Osteocyte (in vitro differentiated cells): ENCODE data around the gene CTIF. TPM values are rescaled to one million over a fixed set of nuclear protein-coding genes. Genes with fewer than 3 reads are reported as not detected.

Experiments used
- DNase-seq: peaks from one replicate; pipeline ENCODE4 v3.0.0; 2021; ENCODE audit warnings: mixed read lengths; ENCODE audit not compliant: unreplicated experiment; ENCODE audit errors: extremely low spot score
- H3K27ac Mint-ChIP-seq: one replicate; pipeline ENCODE4 v1.8.0; 2021; ENCODE audit warnings: mild to moderate bottlenecking, mixed read lengths; ENCODE audit not compliant: unreplicated experiment
- H3K27me3 Mint-ChIP-seq: one replicate; pipeline ENCODE4 v1.8.0; 2021; ENCODE audit warnings: mixed read lengths; ENCODE audit not compliant: unreplicated experiment
- H3K36me3 Mint-ChIP-seq: one replicate; pipeline ENCODE4 v1.8.0; 2021; ENCODE audit warnings: mixed read lengths; ENCODE audit not compliant: unreplicated experiment
- H3K4me1 Mint-ChIP-seq: one replicate; pipeline ENCODE4 v1.8.0; 2021; ENCODE audit warnings: mixed read lengths; ENCODE audit not compliant: unreplicated experiment
- H3K4me3 Mint-ChIP-seq: one replicate; pipeline ENCODE4 v1.8.0; 2021; ENCODE audit warnings: mild to moderate bottlenecking, moderate library complexity, mixed read lengths; ENCODE audit not compliant: unreplicated experiment
- H3K9me3 Mint-ChIP-seq: one replicate; pipeline ENCODE4 v1.8.0; 2021; ENCODE audit warnings: mixed read lengths; ENCODE audit not compliant: unreplicated experiment
- total RNA-seq: library from RNA; stranded (reverse); gene quantifications from 2 replicates; pipeline ENCODE4 v1.2.1, GENCODE V29; 2021
- TF ChIP-seq, protein P1 (sequence below): fragments of 200-600 bp; sonication (generic); IDR thresholded peaks from 2 replicates; pipeline ENCODE4 v1.5.0; 2021; ENCODE audit warnings: antibody characterized with exemption, mild to moderate bottlenecking, moderate library complexity

Gene CTIF
- total RNA-seq, 1 donor from 2014 or later, result 172 TPM

DNA sequence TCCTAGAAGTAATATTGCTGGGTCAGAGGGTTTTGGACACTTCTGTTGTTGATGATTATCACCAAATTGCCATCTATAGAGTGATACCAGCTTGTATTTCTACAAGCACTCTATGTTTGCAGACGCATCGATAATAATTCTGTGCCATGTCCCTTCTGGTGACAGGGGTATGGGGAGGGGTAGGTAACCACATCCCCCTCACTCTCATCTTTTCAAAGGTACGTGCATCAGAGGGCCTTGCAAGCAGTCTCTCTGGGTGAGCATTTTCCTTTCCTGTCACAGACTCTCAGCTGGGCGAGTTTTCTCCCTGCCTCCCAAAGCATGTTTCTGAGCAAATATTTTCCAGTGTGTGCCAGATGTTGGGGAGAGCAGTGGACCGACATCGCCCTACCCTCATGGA, 314.0 kb downstream of the CTIF start:
- Mint-ChIP-seq H3K27me3 (no peaks in the 10 kb centered on the region), H3K4me3 (no peak overlapping the region), H3K36me3 (peaks cover 32% of the 10 kb centered on the region), H3K27ac (peak overlapping the region; percentile 95), H3K9me3 (no peaks in the 10 kb centered on the region), H3K4me1 (peaks cover 77% of the 10 kb centered on the region)
- no peak for DNase-seq
- TF ChIP-seq, protein P1, sequence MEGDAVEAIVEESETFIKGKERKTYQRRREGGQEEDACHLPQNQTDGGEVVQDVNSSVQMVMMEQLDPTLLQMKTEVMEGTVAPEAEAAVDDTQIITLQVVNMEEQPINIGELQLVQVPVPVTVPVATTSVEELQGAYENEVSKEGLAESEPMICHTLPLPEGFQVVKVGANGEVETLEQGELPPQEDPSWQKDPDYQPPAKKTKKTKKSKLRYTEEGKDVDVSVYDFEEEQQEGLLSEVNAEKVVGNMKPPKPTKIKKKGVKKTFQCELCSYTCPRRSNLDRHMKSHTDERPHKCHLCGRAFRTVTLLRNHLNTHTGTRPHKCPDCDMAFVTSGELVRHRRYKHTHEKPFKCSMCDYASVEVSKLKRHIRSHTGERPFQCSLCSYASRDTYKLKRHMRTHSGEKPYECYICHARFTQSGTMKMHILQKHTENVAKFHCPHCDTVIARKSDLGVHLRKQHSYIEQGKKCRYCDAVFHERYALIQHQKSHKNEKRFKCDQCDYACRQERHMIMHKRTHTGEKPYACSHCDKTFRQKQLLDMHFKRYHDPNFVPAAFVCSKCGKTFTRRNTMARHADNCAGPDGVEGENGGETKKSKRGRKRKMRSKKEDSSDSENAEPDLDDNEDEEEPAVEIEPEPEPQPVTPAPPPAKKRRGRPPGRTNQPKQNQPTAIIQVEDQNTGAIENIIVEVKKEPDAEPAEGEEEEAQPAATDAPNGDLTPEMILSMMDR, result no peak

DNA sequence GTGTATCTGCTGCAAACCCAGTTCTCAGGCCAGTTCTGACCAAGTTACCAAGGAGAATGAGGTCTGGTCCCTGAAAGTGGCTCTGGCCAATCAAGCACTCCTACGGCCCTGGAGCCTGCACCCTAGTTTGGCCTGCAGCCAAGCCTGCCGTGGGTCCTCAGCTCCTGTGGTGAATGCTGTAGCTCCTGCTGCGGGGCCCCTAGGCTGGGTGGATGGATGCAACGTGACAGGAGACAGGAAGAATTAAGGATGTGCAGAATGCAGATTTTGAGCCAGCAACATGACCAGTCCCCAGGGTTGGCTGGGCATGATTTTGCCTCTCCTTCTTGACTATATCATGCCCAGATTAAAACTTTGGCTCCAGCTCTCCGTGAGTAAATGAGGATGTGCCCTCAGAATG, 314.8 kb downstream of the CTIF start:
- Mint-ChIP-seq H3K4me1 (peaks cover 77% of the 10 kb centered on the region), H3K27me3 (no peaks in the 10 kb centered on the region), H3K9me3 (no peaks in the 10 kb centered on the region), H3K4me3 (no peak overlapping the region), H3K36me3 (peaks cover 39% of the 10 kb centered on the region), H3K27ac (peak overlapping the region; percentile 95)
- TF ChIP-seq, protein P1, result no peak
- no peak for DNase-seq

DNA sequence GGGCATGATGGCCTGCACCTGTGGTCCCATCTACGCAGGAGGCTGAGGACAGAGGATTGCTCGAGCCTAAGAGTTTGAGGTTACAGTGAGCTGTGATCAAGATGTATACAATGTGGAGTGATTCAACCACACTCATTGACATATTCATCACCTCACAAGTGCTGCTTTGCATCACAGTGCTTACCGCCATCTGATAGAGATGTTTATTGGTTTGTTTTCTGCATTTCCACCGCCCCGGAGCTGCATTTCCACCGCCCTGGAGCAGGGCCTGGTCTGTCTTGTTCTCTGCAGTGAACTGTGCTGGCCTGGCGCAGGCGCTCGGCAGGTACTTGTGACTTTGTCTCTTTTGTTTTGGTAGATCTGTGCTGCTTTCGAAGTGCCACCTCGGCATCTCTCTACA, 315.9 kb downstream of the CTIF start:
- H3K9me3 Mint-ChIP-seq, result no peaks in the 10 kb centered on the region
- H3K27ac Mint-ChIP-seq, result peak overlapping the region; percentile 7
- H3K4me3 Mint-ChIP-seq, result no peak overlapping the region
- peaks cover 38% of the 10 kb centered on the region for H3K36me3 Mint-ChIP-seq
- TF ChIP-seq, protein P1, result no peak
- no peak for DNase-seq
- peaks cover 79% of the 10 kb centered on the region for H3K4me1 Mint-ChIP-seq
- no peaks in the 10 kb centered on the region for H3K27me3 Mint-ChIP-seq

DNA sequence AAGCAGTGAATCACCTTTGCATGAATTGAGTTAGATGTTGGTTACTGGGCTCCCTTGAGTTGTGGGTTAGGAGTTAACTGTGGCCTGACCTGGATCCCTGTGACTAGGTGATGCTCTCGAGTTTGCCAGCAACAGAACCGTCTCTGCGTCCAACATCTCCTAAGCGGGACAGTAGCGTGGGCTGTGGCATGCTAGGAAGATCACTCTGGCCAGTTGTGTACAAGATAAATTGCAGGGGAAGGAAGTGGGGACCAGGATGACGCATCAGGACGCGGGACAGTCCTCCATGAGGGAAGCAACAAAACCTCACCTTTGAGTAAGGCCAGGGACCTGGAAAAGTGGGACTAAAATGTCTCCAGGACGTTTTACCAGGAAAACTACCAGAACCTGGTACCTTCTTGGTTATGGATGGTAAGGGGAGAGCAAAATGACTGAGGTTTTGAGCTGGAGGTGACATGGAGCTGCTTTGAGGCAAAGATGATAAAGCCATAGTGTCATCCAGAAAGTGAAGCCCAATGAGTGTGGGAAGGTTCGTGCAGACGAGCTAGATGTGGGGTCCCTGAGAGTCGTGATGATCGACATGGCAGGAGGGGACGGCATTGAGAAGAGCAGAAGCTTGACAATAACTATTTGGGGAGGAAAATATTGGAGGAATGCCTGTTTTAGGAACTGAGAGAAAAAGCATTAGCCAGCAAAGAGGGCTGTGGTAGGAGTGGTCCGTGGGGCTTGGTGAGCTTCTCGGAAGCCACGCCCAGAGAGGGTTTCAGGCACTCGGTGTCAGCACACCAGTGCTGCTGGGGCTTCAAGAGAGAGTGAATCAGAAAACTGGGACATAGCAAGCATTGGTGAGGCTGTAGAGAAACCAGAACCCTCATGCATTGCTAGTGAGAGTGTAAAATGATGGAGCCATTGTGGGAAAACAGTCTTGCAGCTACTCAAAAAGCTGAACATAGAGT, 316.9 kb downstream of the CTIF start:
- H3K36me3 Mint-ChIP-seq, result peaks cover 32% of the 10 kb centered on the region
- TF ChIP-seq, protein P1, result no peak
- H3K27ac Mint-ChIP-seq, result no peak overlapping the region
- H3K4me1 Mint-ChIP-seq, result peaks cover 79% of the 10 kb centered on the region
- no peaks in the 10 kb centered on the region for H3K9me3 Mint-ChIP-seq
- DNase-seq, result no peak
- no peaks in the 10 kb centered on the region for H3K27me3 Mint-ChIP-seq
- no peak overlapping the region for H3K4me3 Mint-ChIP-seq

DNA sequence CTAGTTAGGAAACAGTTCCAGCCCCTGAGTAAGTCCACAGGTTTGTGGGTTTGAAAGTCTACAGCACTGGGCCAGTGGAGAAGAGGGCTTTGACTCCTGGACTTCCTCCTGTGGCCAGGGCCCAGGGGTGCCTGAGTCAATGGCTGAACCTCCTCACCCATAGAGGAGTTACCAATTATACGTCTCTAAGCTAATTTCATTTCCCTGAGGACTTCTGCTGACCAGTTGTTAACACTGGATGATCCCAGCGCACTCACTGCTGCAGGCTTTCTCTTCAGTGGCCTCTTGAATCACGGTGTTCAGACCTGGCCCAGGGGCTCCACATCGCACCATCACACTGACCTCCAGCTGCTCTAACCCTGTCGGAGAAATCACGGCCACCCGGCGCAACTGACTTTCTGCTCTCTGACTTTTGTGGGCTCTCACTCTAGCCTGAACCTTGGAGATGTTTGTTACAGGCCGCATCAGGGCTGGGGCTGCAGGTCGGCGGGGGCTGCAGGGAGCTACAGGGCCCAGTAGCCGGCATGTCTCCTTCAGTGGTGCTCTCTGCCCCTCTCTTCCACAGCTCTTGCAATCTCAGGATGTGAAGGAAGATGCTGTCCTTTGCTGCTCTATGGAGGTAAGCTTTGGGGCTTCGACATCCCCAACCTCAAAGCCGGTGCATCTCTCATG, 318.3 kb downstream of the CTIF start:
- peaks cover 78% of the 10 kb centered on the region for H3K4me1 Mint-ChIP-seq
- H3K9me3 Mint-ChIP-seq, result no peaks in the 10 kb centered on the region
- H3K27me3 Mint-ChIP-seq, result no peaks in the 10 kb centered on the region
- TF ChIP-seq, protein P1, result no peak
- H3K27ac Mint-ChIP-seq, result no peak overlapping the region
- H3K36me3 Mint-ChIP-seq, result peaks cover 35% of the 10 kb centered on the region
- H3K4me3 Mint-ChIP-seq, result no peak overlapping the region
- no peak for DNase-seq
